Fibroblast of lung (primary cell): ENCODE results near the gene S100A3.

Source experiments
- EZH2 ChIP-seq: IDR thresholded peaks from 2 replicates; pipeline ENCODE4 v1.5.1; 2012; ENCODE audit warnings: low read length, control low read depth, mild to moderate bottlenecking; ENCODE audit errors: missing control alignments
- TF ChIP-seq, protein P1 (sequence below), 2 donors: IDR thresholded peaks in 1 of 2; conservative IDR thresholded peaks in 1 of 2; 1 replicate in 1 of 2; 2 replicates in 1 of 2; pipeline ENCODE4 v1.5.1; 2011 to 2012; ENCODE audit warnings: low read length in 2 of 2, control low read depth in 1 of 2, inconsistent platforms in 1 of 2, low read depth in 1 of 2, mild to moderate bottlenecking in 1 of 2

- TF ChIP-seq, protein P1, sequence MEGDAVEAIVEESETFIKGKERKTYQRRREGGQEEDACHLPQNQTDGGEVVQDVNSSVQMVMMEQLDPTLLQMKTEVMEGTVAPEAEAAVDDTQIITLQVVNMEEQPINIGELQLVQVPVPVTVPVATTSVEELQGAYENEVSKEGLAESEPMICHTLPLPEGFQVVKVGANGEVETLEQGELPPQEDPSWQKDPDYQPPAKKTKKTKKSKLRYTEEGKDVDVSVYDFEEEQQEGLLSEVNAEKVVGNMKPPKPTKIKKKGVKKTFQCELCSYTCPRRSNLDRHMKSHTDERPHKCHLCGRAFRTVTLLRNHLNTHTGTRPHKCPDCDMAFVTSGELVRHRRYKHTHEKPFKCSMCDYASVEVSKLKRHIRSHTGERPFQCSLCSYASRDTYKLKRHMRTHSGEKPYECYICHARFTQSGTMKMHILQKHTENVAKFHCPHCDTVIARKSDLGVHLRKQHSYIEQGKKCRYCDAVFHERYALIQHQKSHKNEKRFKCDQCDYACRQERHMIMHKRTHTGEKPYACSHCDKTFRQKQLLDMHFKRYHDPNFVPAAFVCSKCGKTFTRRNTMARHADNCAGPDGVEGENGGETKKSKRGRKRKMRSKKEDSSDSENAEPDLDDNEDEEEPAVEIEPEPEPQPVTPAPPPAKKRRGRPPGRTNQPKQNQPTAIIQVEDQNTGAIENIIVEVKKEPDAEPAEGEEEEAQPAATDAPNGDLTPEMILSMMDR (conservative IDR thresholded peaks at IDR 0.05 in 1 of 2, IDR thresholded peaks at IDR 0.05 in 1 of 2; ENCODE audit: low read depth in 1 of 2, low read length in 2 of 2), result no peak
- no peak for TF ChIP-seq EZH2
Observed at GRCh38 chr1:153540394-153541361, 8.4 kb downstream of the S100A3 start, which contains the start of gene S100A5.
